ENCODE data around the gene HAL. TPM values are rescaled to one million over a fixed set of nuclear protein-coding genes. Genes with fewer than 3 reads are reported as not detected.

The HAL gene
- total and polyA plus RNA-seq, 10 of the 15 experiments (the other 5 are each of a cell fraction or from before 2014, with no cell fraction given): 0.04 to 0.45 (median 0.13) TPM; not detected in 1

- RAD21 ChIA-PET (ENCODE audit: unreplicated experiment): interaction anchor here (1.3 kb wide), 1 partner anchor 78 kb away, joined by 5 read pairs; no protein-coding TSS in a partner anchor
Observed at GRCh38 chr12:95997276-95997675, 1.1 kb upstream of the HAL start.

GRCh38 chr12:95995238-95996031 lies 709 bp downstream of the HAL start:
- no peaks in the 10 kb centered on the region for H3K36me3 ChIP-seq (ENCODE audit: control insufficient read depth in 2 of 2, insufficient read depth in 2 of 2, low read length in 1 of 2)
- DNase-seq (ENCODE audit: low read depth, low spot score) (no peak), FAIRE-seq (no peak), ATAC-seq (no peak)
- H4K20me1 ChIP-seq (ENCODE audit: control insufficient read depth, insufficient read depth): no peaks in the 10 kb centered on the region
- ChIA-PET CTCF (interaction anchor here (2.4 to 6.8 kb wide), 2 partner anchors 77 to 78 kb away, joined by 7 to 116 read pairs; no protein-coding TSS in a partner anchor), SMC1A (ENCODE audit: uncharacterized antibody, unreplicated experiment) (interaction anchor here (0.5 to 2.2 kb wide), 4 partner anchors 29 to 845 kb away, joined by 3 to 8 read pairs (median 5); partner anchors contain the start of gene CCDC38), POLR2A (no interaction called here), RAD21 (ENCODE audit: unreplicated experiment) (no interaction called here)
- no peak overlapping the region for H3K4me3 ChIP-seq
- H2AFZ ChIP-seq (ENCODE audit: control insufficient read depth, low read depth, low read length): no peak overlapping the region
- H3K27ac ChIP-seq (ENCODE audit: control insufficient read depth, insufficient read depth): no peak overlapping the region
- H3K79me2 ChIP-seq (ENCODE audit: control insufficient read depth, insufficient read depth, low read length): no peaks in the 10 kb centered on the region
- in situ Hi-C loops (cut with MboI): no loop called here
- BruUV-seq (replicated peaks): no TSS peak
- intact Hi-C loops (cut with micrococcal nuclease; ENCODE audit: unreplicated experiment): no loop called here
- TF ChIP-seq CBFB (IDR thresholded peaks at IDR 0.05; ENCODE audit: low read depth) (no peak), ZNF687 (IDR thresholded peaks at IDR 0.05) (no peak), SUZ12 (IDR thresholded peaks at IDR 0.05; ENCODE audit: unreplicated experiment) (no peak), IRF3 (IDR thresholded peaks at IDR 0.05) (no peak)
- H3K9me3 ChIP-seq (replicated peaks; ENCODE audit: control insufficient read depth, insufficient read depth, low read length): no peaks in the 10 kb centered on the region
- no peaks in the 10 kb centered on the region for H3K4me1 ChIP-seq (ENCODE audit: control insufficient read depth, insufficient read depth, low read length)
- no peak overlapping the region for H3K4me2 ChIP-seq (ENCODE audit: control insufficient read depth, insufficient read depth)
- no peaks in the 10 kb centered on the region for H3K27me3 ChIP-seq (replicated peaks in 1 of 2; ENCODE audit: control insufficient read depth in 2 of 2, insufficient read depth in 2 of 2, low read length in 1 of 2)
- WGBS (ENCODE audit: insufficient coverage, insufficient replicate concordance, low lambda C conversion rate, missing lambda C conversion rate): 88% methylated on average over 28 of the region's 29 CpGs
- H3K9ac ChIP-seq (ENCODE audit: control insufficient read depth, insufficient read depth, low read length): no peak overlapping the region

More at GRCh38 chr12:95997276-95997675, 1.1 kb upstream of the HAL start:
- H3K4me2 ChIP-seq (ENCODE audit: control insufficient read depth, insufficient read depth): no peak overlapping the region
- no peak overlapping the region for H2AFZ ChIP-seq (ENCODE audit: control insufficient read depth, low read depth, low read length)
- SMC1A ChIA-PET (ENCODE audit: uncharacterized antibody, unreplicated experiment): interaction anchor here (1.2 kb wide), 1 partner anchor 315 kb away, joined by 3 read pairs; no protein-coding TSS in a partner anchor
- H3K4me3 ChIP-seq: no peak overlapping the region
- H4K20me1 ChIP-seq (ENCODE audit: control insufficient read depth, insufficient read depth): no peaks in the 10 kb centered on the region
- no peak for ATAC-seq
- in situ Hi-C loops (cut with MboI): no loop called here
- no TSS peak for BruUV-seq (replicated peaks)
- H3K27ac ChIP-seq (ENCODE audit: control insufficient read depth, insufficient read depth): no peak overlapping the region
- H3K4me1 ChIP-seq (ENCODE audit: control insufficient read depth, insufficient read depth, low read length): no peaks in the 10 kb centered on the region
- TF ChIP-seq IKZF2 (IDR thresholded peaks at IDR 0.05): no peak
- TF ChIP-seq PAX5 (IDR thresholded peaks at IDR 0.05; ENCODE audit: borderline replicate concordance, low read depth, low read length): no peak
- no peak for TF ChIP-seq SRF (IDR thresholded peaks at IDR 0.05; ENCODE audit: low read depth in 2 of 2, low read length in 2 of 2)
- no peak for TF ChIP-seq BRCA1 (IDR thresholded peaks at IDR 0.05; ENCODE audit: low read depth, low read length)
- no peaks in the 10 kb centered on the region for H3K9me3 ChIP-seq (replicated peaks; ENCODE audit: control insufficient read depth, insufficient read depth, low read length)
- H3K79me2 ChIP-seq (ENCODE audit: control insufficient read depth, insufficient read depth, low read length): no peaks in the 10 kb centered on the region
- no peak for FAIRE-seq
- POLR2A ChIA-PET: no interaction called here
- 48% methylated on average over 3 of the region's 3 CpGs for WGBS (ENCODE audit: insufficient coverage, insufficient replicate concordance, low lambda C conversion rate, missing lambda C conversion rate)
- CTCF ChIA-PET: interaction anchor here (0.9 to 6.8 kb wide), 8 partner anchors 9 to 519 kb away, joined by 3 to 116 read pairs (median 3); no protein-coding TSS in a partner anchor
- no peak overlapping the region for H3K9ac ChIP-seq (ENCODE audit: control insufficient read depth, insufficient read depth, low read length)
- H3K27me3 ChIP-seq (replicated peaks in 1 of 2; ENCODE audit: control insufficient read depth in 2 of 2, insufficient read depth in 2 of 2, low read length in 1 of 2): no peaks in the 10 kb centered on the region
- intact Hi-C loops (cut with micrococcal nuclease; ENCODE audit: unreplicated experiment): no loop called here
- DNase-seq (ENCODE audit: low read depth, low spot score): no peak
- H3K36me3 ChIP-seq (ENCODE audit: control insufficient read depth in 2 of 2, insufficient read depth in 2 of 2, low read length in 1 of 2): no peaks in the 10 kb centered on the region

Measured in GM12878 (cell line).